Measurements from ENCODE around the gene CARD11. TPM values are rescaled to one million over a fixed set of nuclear protein-coding genes. Genes with fewer than 3 reads are reported as not detected.

Gene CARD11
- total RNA-seq, 2 experiments from 2014 or later: 98.3 to 103 TPM

DNA sequence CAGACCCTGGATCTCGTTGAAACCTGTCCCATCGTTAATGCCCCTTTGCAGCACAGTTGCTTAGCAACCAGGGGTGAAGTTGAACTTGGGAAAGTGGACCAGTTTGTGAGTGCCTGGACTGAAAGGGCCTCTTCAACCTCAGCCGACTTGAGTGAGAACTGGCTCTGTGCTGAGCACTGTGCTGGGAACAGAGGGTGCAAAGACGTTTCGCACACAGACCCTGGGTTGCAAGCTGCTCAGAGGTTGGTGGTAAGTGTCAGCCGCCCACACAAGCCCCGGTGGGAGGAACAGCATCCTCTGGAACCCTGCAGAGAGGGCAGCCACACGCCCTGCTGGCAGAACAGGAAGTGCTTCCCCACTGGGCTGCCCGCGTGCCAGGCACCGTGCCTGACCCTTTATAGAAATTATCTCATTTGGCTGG is 89.2 kb downstream of the CARD11 start:
- peak; percentile 79 for DNase-seq
- TF ChIP-seq, protein P1, sequence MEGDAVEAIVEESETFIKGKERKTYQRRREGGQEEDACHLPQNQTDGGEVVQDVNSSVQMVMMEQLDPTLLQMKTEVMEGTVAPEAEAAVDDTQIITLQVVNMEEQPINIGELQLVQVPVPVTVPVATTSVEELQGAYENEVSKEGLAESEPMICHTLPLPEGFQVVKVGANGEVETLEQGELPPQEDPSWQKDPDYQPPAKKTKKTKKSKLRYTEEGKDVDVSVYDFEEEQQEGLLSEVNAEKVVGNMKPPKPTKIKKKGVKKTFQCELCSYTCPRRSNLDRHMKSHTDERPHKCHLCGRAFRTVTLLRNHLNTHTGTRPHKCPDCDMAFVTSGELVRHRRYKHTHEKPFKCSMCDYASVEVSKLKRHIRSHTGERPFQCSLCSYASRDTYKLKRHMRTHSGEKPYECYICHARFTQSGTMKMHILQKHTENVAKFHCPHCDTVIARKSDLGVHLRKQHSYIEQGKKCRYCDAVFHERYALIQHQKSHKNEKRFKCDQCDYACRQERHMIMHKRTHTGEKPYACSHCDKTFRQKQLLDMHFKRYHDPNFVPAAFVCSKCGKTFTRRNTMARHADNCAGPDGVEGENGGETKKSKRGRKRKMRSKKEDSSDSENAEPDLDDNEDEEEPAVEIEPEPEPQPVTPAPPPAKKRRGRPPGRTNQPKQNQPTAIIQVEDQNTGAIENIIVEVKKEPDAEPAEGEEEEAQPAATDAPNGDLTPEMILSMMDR (IDR thresholded peaks at IDR 0.05): no peak
- Mint-ChIP-seq H3K9me3 (peaks cover 15% of the 10 kb centered on the region), H3K4me3 (peak overlapping the region; percentile 18), H3K4me1 (ENCODE audit: low read depth) (peaks cover 85% of the 10 kb centered on the region), H3K36me3 (ENCODE audit: low read depth) (peaks cover 90% of the 10 kb centered on the region), H3K27ac (peak overlapping the region; percentile 84), H3K27me3 (no peaks in the 10 kb centered on the region)
- intact Hi-C loops (cut with micrococcal nuclease): no loop called here
- POLR2A ChIA-PET: interaction anchor here (0.7 to 1.3 kb wide), 2 partner anchors 25 to 60 kb away, joined by 3 to 4 read pairs; no protein-coding TSS in a partner anchor
- ATAC-seq: peak; percentile 38
- CTCF ChIA-PET: interaction anchor here (1.1 to 1.8 kb wide), 2 partner anchors 10 to 89 kb away, joined by 3 to 4 read pairs; no protein-coding TSS in a partner anchor

DNA sequence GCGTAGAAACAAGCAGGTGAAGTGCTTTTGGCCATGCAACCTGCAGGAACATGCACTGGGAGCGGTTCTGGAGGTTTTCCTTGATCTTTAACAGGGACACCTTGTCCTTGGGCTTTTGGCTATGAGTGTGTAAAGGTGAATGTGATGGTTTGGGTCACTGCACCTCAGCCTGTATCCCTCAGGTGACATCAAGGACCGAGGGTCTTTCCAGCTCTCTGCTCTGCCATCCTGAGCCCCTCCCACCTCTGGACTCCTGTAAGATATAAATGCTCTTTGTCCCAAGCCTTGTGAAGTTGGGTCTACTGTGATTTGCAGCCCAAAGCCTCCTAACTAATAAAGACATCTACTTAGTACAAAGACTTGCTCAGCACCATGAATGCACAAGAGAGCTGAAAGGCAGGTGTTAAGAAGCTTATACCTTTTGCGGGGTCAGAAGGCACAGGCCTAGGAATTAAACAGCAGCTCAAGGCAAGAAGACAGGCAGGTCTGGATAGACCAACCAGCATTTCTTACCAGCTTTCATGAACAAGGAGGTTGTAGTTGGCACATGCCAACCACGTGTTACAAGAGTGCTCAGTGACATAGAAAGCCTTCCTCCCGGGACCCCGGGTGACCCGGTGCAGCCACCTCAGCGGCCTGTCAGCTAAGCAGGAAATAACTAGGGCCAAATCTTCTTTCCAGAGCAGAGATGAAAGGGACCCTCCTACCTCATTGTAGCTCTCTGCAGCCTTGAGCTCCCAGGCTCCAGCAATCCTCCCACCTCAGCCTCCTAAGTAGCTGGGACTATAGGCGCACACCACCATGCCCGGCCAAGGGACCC is 89.9 kb downstream of the CARD11 start:
- Mint-ChIP-seq H3K27me3 (no peaks in the 10 kb centered on the region), H3K36me3 (ENCODE audit: low read depth) (peaks cover 92% of the 10 kb centered on the region)
- peak; percentile 25 for ATAC-seq

DNA sequence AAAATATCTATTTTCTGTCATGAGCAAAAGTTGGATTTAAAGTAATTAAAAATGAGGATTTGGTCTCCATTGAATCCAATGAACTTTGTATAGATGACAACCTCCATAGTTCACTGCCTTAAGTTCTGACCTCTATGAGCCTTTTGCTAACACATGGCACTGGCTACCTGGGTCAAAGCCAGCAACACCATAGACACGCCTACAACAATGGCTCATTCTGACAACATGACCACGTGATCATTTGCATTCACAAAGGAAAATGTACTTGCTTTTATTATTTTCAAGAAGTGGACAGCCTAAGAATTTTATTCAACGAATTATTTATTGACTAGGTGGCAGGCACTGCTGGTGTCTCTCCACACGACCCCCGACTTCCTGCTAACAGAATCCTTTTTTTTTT is 90.6 kb downstream of the CARD11 start:
- H3K27ac Mint-ChIP-seq: peak overlapping the region; percentile 21

More for the DNA sequence above, 89.9 kb downstream of the CARD11 start:
- peak; percentile 59 for DNase-seq
- Mint-ChIP-seq H3K4me3 (peak overlapping the region; percentile 27), H3K9me3 (peaks cover 20% of the 10 kb centered on the region), H3K27ac (peak overlapping the region; percentile 84), H3K4me1 (ENCODE audit: low read depth) (peaks cover 85% of the 10 kb centered on the region)
- TF ChIP-seq, protein P1 (IDR thresholded peaks at IDR 0.05): no peak
- ChIA-PET CTCF (interaction anchor here (1.1 to 1.8 kb wide), 3 partner anchors 11 to 88 kb away, joined by 3 to 4 read pairs (median 3); no protein-coding TSS in a partner anchor), POLR2A (interaction anchor here (0.8 to 1.3 kb wide), 2 partner anchors 35 to 60 kb away, joined by 3 to 4 read pairs; no protein-coding TSS in a partner anchor)
- intact Hi-C loops (cut with micrococcal nuclease): no loop called here

DNA sequence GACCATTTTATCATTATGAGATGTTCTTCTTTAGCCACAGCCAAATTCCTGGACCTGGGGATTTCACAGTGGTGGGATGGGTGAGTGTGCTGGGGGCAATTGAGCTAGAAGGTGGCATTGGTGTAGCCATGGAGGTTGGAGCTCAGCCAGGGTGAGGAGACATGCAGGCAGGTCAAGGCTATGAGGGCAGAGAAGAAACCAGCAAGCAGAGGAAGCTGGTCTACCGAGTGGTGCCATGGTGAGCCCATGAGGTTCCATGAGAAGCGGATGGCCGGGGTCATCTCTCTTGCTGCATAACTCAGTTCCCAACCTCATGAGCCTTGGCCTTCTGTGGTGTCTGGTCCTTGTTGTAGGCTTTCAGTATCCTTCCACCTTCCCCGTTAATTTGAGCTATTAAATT is 91.4 kb downstream of the CARD11 start:
- ChIA-PET POLR2A (interaction anchor here (0.6 to 1.2 kb wide), 4 partner anchors 9 to 766 kb away, joined by 3 to 5 read pairs (median 3); no protein-coding TSS in a partner anchor), CTCF (interaction anchor here (0.7 to 1.8 kb wide), 5 partner anchors 10 to 202 kb away, joined by 3 to 5 read pairs (median 3); no protein-coding TSS in a partner anchor)
- Mint-ChIP-seq H3K27ac (peak overlapping the region; percentile 70), H3K36me3 (ENCODE audit: low read depth) (peaks cover 89% of the 10 kb centered on the region), H3K27me3 (no peaks in the 10 kb centered on the region), H3K4me1 (ENCODE audit: low read depth) (peaks cover 84% of the 10 kb centered on the region), H3K4me3 (no peak overlapping the region), H3K9me3 (peaks cover 20% of the 10 kb centered on the region)
- TF ChIP-seq, protein P1 (IDR thresholded peaks at IDR 0.05): no peak
- ATAC-seq (no peak), DNase-seq (no peak)
- intact Hi-C loops (cut with micrococcal nuclease): no loop called here

More for the DNA sequence above, 90.6 kb downstream of the CARD11 start:
- DNase-seq: no peak
- TF ChIP-seq, protein P1 (IDR thresholded peaks at IDR 0.05): no peak
- no peak for ATAC-seq
- intact Hi-C loops (cut with micrococcal nuclease): no loop called here
- ChIA-PET POLR2A (interaction anchor here (0.6 to 1.3 kb wide), 4 partner anchors 10 to 766 kb away, joined by 3 to 5 read pairs (median 4); no protein-coding TSS in a partner anchor), CTCF (interaction anchor here (1.3 to 1.8 kb wide), 3 partner anchors 15 to 201 kb away, joined by 3 to 5 read pairs (median 4); no protein-coding TSS in a partner anchor)
- Mint-ChIP-seq H3K4me3 (no peak overlapping the region), H3K36me3 (ENCODE audit: low read depth) (peaks cover 92% of the 10 kb centered on the region), H3K4me1 (ENCODE audit: low read depth) (peaks cover 85% of the 10 kb centered on the region), H3K27me3 (no peaks in the 10 kb centered on the region), H3K9me3 (peaks cover 20% of the 10 kb centered on the region)
